ENCODE measurements around the gene THADA. TPM values are rescaled to one million over a fixed set of nuclear protein-coding genes. Genes with fewer than 3 reads are reported as not detected.

THADA gene
- total RNA-seq, 2 experiments from 2014 or later, result 34.5 to 35.2 TPM

DNA sequence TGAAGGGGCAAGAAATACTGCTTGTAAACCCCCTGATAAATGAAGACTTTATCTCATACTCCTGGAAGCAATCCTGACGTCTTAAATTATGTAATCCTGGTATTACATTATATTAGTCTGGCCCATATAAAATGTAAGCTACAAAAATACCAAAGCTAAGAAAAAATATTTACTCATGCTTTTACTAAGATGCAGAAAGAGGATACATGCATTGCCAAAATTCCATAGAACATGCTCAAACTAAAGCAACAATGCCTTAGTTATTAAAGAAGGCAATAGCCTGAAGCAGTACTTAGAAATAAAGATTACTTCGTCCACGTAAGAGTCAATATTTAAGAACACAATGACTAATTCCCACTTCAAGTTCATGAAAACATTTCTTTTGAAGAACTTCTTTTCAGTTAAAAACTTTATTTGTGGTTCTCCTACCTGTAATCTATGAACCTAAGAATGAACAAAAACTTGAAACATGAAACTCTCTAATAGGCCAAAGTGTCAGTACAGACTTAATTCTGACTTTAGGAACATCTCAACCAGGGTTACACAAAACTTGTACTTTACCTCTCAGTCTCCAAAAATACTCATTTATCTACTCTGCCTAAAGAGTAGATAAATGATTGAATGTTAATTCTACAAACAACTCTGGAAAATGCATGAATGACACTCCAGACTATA, 117.3 kb downstream of the THADA start:
- Mint-ChIP-seq H3K9me3 (no peaks in the 10 kb centered on the region), H3K4me1 (no peaks in the 10 kb centered on the region), H3K27me3 (no peaks in the 10 kb centered on the region), H3K4me3 (no peak overlapping the region), H3K27ac (no peak overlapping the region), H3K36me3 (peaks cover 4% of the 10 kb centered on the region)
- no peak for DNase-seq

DNA sequence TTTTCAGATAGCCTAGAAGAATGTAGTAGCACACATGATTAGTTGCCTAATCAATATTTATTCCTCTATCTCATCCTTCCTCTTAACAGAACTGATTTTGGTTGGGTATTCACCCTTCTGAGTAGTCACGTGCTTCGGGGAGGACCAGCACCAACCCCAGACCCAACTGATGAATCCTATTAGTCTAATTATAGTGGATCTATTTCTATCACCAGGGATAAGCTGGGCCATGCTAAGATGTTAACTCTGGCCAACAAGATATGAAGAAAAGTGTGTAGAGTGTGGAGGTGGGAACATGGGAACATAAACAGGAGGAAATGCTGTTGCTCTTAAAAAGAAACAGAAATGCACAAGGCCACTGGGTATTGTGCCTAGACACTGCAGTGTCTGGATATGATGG, 119.9 kb downstream of the THADA start:
- H3K27me3 Mint-ChIP-seq, result no peaks in the 10 kb centered on the region
- no peak overlapping the region for H3K27ac Mint-ChIP-seq
- H3K4me1 Mint-ChIP-seq, result no peaks in the 10 kb centered on the region
- no peaks in the 10 kb centered on the region for H3K9me3 Mint-ChIP-seq
- no peak overlapping the region for H3K4me3 Mint-ChIP-seq
- DNase-seq, result no peak
- peaks cover 2% of the 10 kb centered on the region for H3K36me3 Mint-ChIP-seq

DNA sequence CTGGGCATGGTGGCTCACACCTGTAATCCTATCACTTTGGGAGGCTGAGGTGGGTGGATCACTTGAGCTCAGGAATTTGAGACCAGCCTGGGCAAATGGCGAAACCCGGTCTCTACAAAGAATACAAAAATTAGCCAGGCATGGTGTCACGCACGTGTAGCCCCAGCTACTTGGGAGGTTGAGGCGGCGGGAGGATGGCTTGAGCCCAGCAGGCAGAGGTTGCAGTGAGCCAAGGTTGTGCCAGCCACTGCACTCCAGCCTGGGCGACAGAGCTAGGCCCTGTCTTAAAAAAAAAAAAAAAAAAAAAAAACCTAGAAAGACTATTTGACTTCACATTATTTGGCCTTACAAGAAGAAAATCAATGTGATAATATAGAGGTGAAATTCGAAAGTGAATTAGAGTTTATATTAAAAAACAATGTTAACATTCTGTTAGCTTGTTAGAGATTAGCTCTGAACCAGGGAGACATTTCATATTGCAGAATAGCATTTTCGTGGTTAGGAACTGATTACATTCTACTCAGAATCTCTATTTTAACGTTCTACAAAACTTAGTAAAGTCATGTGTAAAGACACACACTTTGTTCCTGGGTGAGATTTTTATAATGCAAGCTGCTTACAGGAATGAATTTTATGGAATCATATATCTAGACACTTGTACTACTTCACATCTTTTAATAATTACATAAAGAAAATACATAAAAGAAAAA, 120.5 kb downstream of the THADA start:
- H3K27me3 Mint-ChIP-seq, result no peaks in the 10 kb centered on the region
- peaks cover 2% of the 10 kb centered on the region for H3K36me3 Mint-ChIP-seq
- H3K4me3 Mint-ChIP-seq, result no peak overlapping the region
- no peaks in the 10 kb centered on the region for H3K4me1 Mint-ChIP-seq
- no peak overlapping the region for H3K27ac Mint-ChIP-seq
- H3K9me3 Mint-ChIP-seq, result no peaks in the 10 kb centered on the region
- DNase-seq, result no peak

DNA sequence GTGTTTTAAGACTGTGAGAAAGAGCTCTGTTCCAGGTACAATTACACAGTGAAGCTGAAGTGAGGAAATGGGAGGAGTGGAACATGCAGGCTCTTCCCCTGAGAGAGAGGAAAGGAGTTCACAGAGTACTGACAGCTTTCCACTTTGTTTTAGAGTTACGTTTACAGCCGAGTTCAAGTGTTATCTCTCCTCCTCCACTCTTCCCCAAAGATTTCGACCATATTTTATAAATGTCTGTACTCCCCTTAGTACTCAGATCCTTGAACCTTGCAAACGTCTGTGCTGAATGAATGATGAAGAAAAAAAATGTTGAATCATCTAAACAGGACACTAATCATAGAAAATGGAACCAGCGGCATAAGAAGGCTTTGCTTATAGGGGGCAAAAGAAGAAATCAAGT, 121.6 kb downstream of the THADA start:
- no peak for DNase-seq
- H3K4me1 Mint-ChIP-seq, result no peaks in the 10 kb centered on the region
- H3K4me3 Mint-ChIP-seq, result no peak overlapping the region
- no peak overlapping the region for H3K27ac Mint-ChIP-seq
- H3K36me3 Mint-ChIP-seq, result peaks cover 2% of the 10 kb centered on the region
- no peaks in the 10 kb centered on the region for H3K27me3 Mint-ChIP-seq
- H3K9me3 Mint-ChIP-seq, result no peaks in the 10 kb centered on the region

DNA sequence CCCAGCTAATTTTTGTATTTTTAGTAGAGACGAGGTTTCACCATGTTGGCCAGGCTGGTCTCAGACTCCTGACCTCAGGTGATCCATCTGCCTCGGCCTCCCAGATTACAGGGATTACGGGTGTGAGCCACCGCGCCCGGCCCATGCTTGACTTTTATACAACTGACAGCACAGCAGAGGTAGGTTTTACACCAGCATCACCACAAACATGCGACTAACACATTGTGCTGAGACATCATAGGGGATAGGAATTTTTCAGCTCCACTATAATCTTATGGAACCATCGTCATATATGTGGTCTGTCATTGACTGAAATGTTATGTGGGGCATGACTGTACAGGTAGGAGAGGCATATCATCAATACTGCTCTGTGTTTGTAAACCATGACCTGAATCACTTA, 122.1 kb downstream of the THADA start:
- no peaks in the 10 kb centered on the region for H3K9me3 Mint-ChIP-seq

DNA sequence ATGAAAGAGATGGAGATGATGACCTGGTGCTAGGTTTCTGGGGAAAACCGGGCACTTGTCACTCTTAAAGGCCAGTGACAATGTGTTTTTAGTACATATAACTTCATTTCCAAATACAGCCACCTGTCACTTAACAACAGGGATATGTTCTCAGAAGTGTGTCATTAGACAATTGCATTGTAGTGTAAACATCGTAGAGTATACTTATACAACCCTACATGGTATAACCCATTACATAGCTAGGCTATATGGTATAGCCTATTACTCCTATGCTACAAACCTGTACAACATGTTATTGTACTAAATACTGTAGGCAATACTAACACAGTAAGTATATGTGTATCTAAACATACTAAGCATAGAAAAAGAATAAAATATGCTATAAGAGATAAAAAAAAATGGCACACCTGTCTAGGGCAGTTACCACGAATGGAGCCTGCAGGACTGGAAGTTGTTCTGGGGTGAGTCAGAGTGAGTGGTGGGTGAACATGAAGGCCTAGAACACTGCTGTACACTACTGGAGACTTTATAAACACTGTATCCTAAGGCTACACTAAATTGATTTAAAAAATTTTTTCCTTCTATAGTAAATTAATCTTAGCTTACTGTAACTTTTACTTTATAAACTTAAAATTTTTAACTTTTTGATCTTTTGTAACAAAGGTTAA, 123.2 kb downstream of the THADA start:
- Mint-ChIP-seq H3K36me3 (no peaks in the 10 kb centered on the region), H3K27me3 (no peaks in the 10 kb centered on the region), H3K9me3 (no peaks in the 10 kb centered on the region), H3K4me3 (no peak overlapping the region), H3K27ac (no peak overlapping the region), H3K4me1 (no peaks in the 10 kb centered on the region)
- DNase-seq, result no peak

More for the DNA sequence above, 122.1 kb downstream of the THADA start:
- no peak for DNase-seq
- H3K4me1 Mint-ChIP-seq, result no peaks in the 10 kb centered on the region
- H3K36me3 Mint-ChIP-seq, result peaks cover 2% of the 10 kb centered on the region
- no peaks in the 10 kb centered on the region for H3K27me3 Mint-ChIP-seq
- H3K4me3 Mint-ChIP-seq, result no peak overlapping the region
- H3K27ac Mint-ChIP-seq, result no peak overlapping the region

DNA sequence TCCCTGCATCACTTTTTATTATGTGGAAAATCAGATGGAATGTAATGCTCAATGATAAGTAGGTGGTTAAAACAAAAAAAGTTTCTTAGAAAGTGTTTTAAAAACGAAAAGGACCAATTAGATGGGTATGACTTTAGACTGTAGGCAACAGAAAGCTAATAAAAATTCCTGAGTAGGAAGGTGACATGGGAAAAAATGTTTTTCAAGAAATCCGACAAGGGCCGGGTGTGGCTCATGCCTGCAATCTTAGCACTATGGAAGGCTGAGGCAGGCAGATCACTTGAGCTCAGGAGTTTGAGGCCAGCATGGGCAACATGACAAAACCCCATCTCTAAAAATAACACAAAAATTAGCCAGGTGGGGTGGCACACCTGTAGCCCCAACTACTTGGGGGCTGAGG, 126.1 kb downstream of the THADA start:
- no peak for DNase-seq
- H3K9me3 Mint-ChIP-seq, result no peaks in the 10 kb centered on the region
- H3K27ac Mint-ChIP-seq, result no peak overlapping the region
- H3K4me1 Mint-ChIP-seq, result no peaks in the 10 kb centered on the region
- H3K27me3 Mint-ChIP-seq, result no peaks in the 10 kb centered on the region
- no peak overlapping the region for H3K4me3 Mint-ChIP-seq
- H3K36me3 Mint-ChIP-seq, result peaks cover 12% of the 10 kb centered on the region

DNA sequence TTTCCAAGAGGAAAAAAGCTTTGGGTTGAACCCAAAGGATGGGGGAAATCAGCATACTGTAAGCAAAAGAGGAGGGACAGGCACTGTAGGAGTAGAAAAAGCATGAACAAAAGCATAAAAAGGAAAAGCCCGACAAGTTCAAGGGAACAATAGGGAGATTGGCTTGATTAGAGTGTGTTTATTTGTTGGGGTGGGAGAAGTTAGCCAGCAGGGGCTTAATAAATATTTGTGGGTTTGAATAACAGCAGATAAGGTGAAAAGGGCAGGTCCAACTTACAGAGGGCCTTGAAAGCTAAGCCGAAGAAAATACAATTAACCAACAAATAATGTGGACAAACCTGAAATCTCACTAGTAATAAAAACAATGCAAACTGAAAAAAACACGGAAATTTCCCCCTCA, 126.7 kb downstream of the THADA start:
- no peaks in the 10 kb centered on the region for H3K4me1 Mint-ChIP-seq
- H3K4me3 Mint-ChIP-seq, result no peak overlapping the region
- H3K27me3 Mint-ChIP-seq, result no peaks in the 10 kb centered on the region
- H3K9me3 Mint-ChIP-seq, result no peaks in the 10 kb centered on the region
- no peak for DNase-seq
- H3K36me3 Mint-ChIP-seq, result peaks cover 12% of the 10 kb centered on the region
- H3K27ac Mint-ChIP-seq, result no peak overlapping the region

DNA sequence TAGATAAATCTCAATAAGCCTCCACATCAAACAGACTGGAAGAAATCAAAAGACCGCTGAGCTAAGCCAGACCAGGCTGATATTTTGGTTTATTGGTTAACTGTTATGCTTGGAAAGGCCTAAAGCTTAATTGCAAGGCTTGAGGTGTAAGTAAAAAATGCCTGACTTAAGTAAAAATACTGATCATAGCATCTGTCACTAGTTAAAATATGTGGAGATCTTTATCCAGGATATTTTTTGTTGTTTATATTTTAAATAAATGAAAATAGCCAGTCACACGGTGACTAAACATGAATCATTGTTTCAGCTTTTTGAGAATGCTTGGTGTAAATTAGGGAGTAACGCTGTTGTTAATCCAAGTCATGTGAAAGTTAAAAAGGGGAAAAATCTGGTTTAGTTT, 127.9 kb downstream of the THADA start:
- Mint-ChIP-seq H3K27ac (no peak overlapping the region), H3K27me3 (no peaks in the 10 kb centered on the region), H3K4me3 (no peak overlapping the region), H3K4me1 (peaks cover 2% of the 10 kb centered on the region), H3K36me3 (peaks cover 12% of the 10 kb centered on the region), H3K9me3 (no peaks in the 10 kb centered on the region)
- no peak for DNase-seq

DNA sequence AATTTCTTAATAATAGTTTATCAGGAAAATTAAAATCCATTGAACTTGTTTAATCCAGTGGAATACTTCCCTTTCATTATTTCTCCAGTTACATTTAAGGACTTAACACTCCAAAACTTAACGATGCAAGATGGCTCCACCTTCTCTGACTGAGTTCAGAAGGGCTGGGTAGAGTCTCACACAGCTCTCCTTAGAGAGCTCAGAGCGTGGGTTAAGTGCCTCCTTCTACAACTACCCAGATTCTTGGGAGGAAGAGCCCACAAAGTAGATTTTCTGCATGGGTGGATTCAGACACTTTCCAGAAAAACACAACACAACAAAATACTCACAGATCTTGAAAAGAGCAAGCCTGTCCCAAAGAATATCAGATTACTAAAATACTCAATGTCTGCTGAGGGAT, 130.6 kb downstream of the THADA start:
- no peak for DNase-seq
- H3K27me3 Mint-ChIP-seq, result no peaks in the 10 kb centered on the region
- no peak overlapping the region for H3K27ac Mint-ChIP-seq
- peaks cover 14% of the 10 kb centered on the region for H3K36me3 Mint-ChIP-seq
- H3K9me3 Mint-ChIP-seq, result no peaks in the 10 kb centered on the region
- peaks cover 18% of the 10 kb centered on the region for H3K4me1 Mint-ChIP-seq
- H3K4me3 Mint-ChIP-seq, result no peak overlapping the region

DNA sequence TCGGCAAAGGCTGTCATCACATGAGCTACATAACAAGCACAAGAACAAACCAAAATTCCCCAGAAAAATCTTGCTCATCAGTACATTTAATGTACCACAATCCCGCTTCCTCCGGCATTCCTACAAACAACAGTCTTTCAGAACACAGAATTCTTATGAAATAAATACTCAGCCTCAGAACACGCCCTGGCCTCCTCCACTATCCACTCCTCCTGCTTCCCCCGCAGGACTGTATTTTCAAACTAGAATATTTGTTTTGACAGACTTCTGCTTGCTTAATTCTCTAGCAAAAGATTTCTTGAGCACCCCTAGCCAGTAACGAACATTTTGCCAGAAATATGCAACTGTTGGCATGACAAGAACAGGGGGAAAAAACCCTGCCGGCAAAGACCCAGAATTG, 131.2 kb downstream of the THADA start:
- Mint-ChIP-seq H3K9me3 (no peaks in the 10 kb centered on the region), H3K27me3 (no peaks in the 10 kb centered on the region), H3K4me1 (peaks cover 18% of the 10 kb centered on the region), H3K27ac (no peak overlapping the region), H3K36me3 (peaks cover 14% of the 10 kb centered on the region), H3K4me3 (no peak overlapping the region)
- no peak for DNase-seq

DNA sequence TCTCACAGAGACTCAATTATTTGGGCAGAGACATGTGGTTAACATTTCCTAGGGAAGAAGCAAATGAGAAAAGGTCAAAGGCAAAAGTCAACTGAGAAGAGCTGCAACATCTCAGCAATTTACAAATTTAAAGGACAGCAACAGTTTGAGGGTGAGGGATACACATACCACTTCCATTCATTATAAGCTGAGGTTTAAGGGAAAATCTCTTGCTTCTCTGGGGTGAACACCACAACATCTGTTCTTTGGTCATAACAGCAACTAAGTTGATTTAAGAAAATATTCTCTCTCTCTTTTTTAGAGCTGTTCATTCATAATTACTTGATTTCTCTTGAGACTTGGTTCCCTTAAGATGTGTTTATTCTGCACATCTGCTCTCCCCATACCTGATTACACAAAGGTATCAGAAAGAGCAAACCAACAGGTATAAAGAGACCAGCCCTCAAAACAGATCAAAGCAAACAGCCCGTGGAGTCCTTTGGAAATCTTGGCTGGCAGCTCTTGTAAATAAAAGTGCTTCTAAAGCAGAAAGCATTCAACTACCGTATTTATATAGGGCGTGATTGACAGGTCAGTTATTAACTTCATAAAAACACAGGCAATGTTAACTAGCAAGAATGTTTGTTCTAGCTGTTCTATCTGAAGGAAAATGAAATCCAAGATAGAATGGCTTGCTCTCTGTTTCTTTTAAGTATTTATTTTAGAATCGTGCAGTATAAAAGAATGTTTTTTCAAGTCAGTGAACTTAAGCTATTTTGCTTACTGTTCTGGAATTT, 132.8 kb downstream of the THADA start:
- H3K4me3 Mint-ChIP-seq, result no peak overlapping the region
- H3K27ac Mint-ChIP-seq, result no peak overlapping the region
- H3K27me3 Mint-ChIP-seq, result no peaks in the 10 kb centered on the region
- no peak for DNase-seq
- no peaks in the 10 kb centered on the region for H3K9me3 Mint-ChIP-seq
- H3K36me3 Mint-ChIP-seq, result peaks cover 20% of the 10 kb centered on the region
- H3K4me1 Mint-ChIP-seq, result peaks cover 20% of the 10 kb centered on the region

DNA sequence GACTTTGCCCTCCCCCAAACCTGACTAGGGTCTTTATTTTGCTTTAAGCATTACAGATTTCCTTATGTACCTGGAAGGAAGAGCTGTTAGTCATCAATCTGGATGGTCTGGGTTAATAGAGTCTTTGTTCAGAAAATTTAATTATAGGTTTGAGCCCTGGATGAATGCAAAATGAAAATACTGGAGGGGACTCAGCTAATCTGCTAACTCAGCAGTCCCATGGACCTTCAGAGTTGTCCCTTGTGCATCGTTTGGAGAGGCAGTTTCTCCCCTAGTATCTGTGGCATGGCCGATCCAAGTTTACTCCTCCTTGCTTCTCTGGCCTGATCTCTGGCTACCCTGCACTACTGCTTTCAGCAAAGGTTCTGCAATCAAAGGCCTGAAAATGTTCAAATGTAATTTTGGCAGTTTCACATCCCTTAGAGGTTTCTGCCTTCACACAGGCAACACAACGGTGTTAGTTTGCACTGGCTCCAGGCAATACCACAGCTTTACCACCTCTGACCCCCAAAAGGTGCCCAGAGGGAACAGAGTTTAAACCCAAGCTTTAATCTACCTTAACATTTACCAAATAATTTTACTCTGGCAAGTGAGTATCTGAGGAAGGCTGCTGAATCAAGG, 134.3 kb downstream of the THADA start:
- H3K27ac Mint-ChIP-seq, result no peak overlapping the region
- no peaks in the 10 kb centered on the region for H3K27me3 Mint-ChIP-seq
- H3K4me3 Mint-ChIP-seq, result no peak overlapping the region
- H3K36me3 Mint-ChIP-seq, result peaks cover 19% of the 10 kb centered on the region
- H3K4me1 Mint-ChIP-seq, result peaks cover 21% of the 10 kb centered on the region
- no peaks in the 10 kb centered on the region for H3K9me3 Mint-ChIP-seq
- DNase-seq, result no peak

DNA sequence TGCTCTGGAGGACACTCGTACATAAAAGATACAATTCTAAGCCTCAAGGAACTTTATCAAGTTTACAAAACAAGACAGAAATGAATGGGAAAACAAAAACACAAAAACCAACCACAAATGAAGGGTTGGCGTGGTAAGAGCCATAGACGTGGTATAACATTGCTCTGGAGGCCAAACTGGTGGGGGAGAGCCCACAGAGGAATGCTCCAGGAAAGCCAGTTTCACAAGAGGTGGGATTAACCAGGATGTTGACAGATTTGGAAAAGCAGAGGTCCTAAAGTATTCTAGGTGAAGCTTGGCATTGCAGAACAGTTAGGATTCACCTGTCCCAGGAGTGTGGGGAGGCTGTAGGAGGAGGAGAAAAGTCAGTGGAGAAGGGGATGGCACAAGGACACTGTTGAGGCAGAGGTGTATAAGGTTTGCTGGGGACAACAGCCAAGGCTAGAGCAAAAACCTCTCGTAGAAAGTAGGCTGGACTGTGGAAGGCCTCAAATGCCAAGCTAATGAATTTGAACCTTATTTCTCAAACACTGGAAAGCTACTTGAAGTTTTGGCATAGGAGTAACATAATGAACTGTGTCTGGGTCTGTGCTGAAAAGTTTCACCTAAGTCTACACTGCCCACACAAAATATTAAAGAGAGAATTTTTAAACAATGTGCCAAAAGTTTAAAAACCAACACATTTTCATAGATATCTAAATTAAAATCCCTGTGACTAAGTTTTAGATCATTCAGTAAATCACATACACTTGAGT, 135.1 kb downstream of the THADA start:
- DNase-seq, result no peak
- no peaks in the 10 kb centered on the region for H3K9me3 Mint-ChIP-seq
- no peaks in the 10 kb centered on the region for H3K27me3 Mint-ChIP-seq
- H3K27ac Mint-ChIP-seq, result no peak overlapping the region
- peaks cover 13% of the 10 kb centered on the region for H3K36me3 Mint-ChIP-seq
- H3K4me1 Mint-ChIP-seq, result peaks cover 24% of the 10 kb centered on the region
- no peak overlapping the region for H3K4me3 Mint-ChIP-seq

All from activated naive CD8-positive, alpha-beta T cell treated with anti-CD3 and anti-CD28 coated beads for 36 hours (primary cell).